Activated naive CD4-positive, alpha-beta T cell treated with Interleukin-2 at 50 U/mL for 16 hours (primary cell): ENCODE measurements around the gene OR8B2.
"Not testable (repeated sequence)": the region's sequence is repeated elsewhere in the genome, so short reads cannot be mapped to it uniquely, and the experiment has no call there.

Experiments
- DNase-seq: peaks from one replicate; pipeline ENCODE4 v3.0.0-alpha.2; 2020

The OR8B2 gene

GRCh38 chr11:124384399-124384798, at the start of gene OR8B2:
Gene OR8B2, minus strand, starts transcription at chr11:124384499. Its CDS starts 1,156 bp downstream, at chr11:124383343.
- no peak for DNase-seq

DNA sequence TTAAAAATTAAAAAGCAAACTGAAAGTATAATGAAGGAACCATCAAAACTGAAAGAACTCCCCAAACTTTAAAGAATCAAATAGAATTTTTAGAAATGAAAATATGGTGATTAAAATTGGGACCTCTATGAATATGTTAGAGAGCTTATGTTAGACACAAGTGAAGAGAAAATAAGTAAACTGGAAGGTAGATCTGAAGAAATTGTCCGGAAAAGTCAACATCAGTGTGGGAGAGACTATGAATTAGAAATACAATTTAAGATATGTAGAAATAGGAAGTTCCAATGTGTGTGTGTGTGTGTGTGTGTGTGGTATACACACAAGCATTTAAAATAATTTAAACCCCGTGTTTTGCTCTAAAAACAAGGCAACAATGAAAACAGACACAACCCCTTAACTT, 45.3 kb upstream of the OR8B2 start:
- DNase-seq: no peak

- DNase-seq: no peak
Measured at GRCh38 chr11:124424384-124424921, 40.2 kb upstream of the OR8B2 start, which contains the start of gene OR8B4. Gene OR8B4, minus strand, starts transcription at chr11:124424871. Its CDS starts 0 bp downstream, at chr11:124424871.

DNA sequence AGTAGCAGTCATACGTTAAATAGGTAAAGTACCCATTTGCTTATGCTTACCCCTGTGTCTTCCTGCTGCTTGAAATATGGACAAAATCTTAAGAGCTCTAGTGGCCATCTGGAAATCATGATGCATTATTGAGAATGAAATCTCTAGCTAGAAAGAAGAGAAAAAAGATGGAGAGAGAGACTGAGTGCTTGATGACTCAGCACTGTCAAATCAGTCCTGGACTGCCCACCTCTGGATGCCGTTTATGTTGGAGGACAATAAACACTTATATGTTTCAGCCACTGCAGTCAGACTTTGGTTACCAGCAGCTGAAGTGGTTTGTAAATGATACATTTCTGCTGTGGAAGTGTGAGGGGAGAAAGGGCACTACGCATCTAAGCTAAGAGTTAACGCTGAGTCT, 36.7 kb upstream of the OR8B2 start:
- no peak for DNase-seq

GRCh38 chr11:124415356-124415923, 31.1 kb upstream of the OR8B2 start:
- no peak for DNase-seq

DNA sequence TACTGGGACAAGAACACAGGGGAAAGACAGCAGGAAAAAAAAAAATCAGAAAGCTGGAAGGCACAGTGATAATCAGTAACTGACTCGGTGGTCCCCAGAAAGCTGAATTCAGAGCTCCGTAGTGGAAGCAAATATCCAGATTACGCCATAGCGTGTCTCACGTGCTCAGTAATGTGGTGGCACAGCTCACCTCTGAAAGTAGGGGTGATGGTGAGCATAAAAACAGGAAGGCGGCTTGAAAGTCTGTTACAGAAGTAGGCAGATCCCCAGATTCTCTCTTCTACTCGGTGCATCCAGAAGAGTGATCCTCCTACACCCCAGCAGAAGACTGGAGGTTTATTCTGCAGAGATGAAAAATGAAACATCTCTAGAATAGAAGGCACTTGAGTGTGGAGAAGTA, 25.6 kb upstream of the OR8B2 start:
- DNase-seq: no peak

DNA sequence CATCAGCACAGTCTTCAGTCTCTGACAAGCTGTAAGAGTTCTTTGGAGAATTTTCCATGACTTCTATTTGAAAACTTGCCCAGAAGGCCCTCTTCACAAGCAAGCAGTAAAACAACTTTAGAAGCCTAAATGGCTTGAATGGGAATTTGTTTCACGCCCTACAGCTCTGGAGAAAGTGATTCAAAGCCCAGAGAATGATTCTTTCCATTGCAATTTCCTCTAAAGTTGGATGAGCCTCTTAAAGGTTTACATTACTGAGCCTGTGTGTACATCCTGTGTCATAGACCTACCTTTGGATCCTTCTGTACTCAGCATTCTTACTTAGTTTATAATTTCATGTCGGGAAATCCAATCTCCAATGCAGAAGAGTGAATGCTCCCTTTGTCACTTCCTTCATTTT, 21.3 kb upstream of the OR8B2 start:
- no peak for DNase-seq

DNA sequence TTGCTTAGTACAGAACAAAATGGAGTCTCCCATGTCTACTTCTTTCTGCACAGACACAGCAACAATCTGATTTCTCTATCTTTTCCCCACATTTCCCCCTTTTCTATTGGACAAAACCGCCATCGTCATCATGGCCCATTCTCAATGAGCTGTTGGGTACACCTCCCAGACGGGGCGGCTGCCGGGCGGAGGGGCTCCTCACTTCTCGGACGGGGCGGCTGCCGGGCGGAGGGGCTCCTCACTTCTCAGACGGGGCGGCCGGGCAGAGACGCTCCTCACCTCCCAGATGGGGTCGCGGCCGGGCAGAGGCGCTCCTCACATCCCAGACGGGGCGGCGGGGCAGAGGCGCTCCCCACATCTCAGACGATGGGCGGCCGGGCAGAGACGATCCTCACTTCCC, 18.9 kb upstream of the OR8B2 start:
- not testable (repeated sequence) for DNase-seq

- peak; percentile 29 for DNase-seq
Measured at GRCh38 chr11:124402326-124402922, 18.1 kb upstream of the OR8B2 start.

DNA sequence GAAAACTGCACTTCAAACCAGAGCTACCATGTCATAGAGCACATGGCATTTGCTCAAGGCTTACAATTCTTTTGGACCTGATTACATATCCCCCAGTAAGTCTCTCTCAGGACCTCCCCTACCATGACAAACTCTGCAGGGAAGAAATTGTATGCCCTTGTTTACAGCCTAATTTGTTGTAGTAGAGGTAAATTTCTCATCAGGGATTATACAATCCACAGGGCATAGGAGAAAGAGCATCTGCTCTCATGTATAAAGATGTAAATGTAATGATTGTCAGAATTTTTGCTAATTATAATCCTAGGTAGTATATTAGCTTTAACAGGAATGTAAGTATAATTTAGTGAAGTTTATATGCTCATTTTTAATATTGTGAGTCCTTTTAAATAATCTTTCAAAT, 14.6 kb upstream of the OR8B2 start, which contains the start of gene OR8B3:
TSS of gene OR8B3 (minus strand) at position 101 of the 400 bp plus-strand sequence. CDS start 1,673 bp downstream, outside the sequence.
- DNase-seq: no peak

DNA sequence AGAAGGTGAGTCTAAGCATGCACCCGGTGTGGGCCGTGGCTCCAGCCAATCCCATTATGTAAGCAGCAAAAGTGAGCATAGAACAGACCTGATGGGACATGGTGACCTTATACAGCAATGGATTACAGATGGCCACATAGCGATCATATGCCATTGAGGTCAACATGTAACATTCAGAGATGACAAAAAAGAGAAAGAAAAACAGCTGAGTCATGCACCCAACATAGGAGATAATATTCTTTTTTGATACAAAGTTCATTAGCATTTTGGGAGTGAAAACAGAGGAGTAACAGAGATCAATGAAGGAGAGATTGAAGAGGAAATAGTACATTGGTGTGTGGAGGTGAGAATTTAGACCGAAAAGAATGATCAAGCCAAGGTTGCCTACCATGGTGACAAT, 12.5 kb upstream of the OR8B2 start:
- not testable (repeated sequence) for DNase-seq

- no peak for DNase-seq
Measured at GRCh38 chr11:124394408-124394807, 10.1 kb upstream of the OR8B2 start.

- not testable (repeated sequence) for DNase-seq
Measured at GRCh38 chr11:124382857-124383256, 1.4 kb downstream of the OR8B2 start.

DNA sequence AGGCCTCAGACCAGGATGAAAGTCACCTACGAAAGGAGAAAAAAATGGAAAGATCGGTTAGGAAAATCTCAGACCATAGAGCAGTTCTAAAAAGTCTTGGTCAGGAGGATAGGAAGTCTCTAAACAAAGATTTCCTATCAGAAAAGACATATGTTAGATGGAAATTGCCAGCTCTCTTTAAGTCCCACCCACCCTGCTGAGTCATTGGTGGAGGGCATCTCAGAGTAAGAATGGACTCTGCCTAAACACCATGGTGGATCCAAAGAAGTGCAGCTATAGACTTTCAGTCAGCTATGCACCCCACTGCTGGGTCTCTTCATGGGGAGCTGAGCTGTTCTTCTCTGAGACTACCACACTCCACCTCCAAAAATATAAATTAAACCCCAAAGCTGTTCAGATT, 3.7 kb downstream of the OR8B2 start:
- no peak for DNase-seq

GRCh38 chr11:124376280-124376679, 8.0 kb downstream of the OR8B2 start:
- no peak for DNase-seq

- DNase-seq: no peak
Measured at GRCh38 chr11:124359566-124359965, 24.7 kb downstream of the OR8B2 start.

GRCh38 chr11:124346311-124346955, 37.9 kb downstream of the OR8B2 start:
- no peak for DNase-seq

- no peak for DNase-seq
Measured at GRCh38 chr11:124344346-124344745, 40.0 kb downstream of the OR8B2 start.

- no peak for DNase-seq
Measured at GRCh38 chr11:124340142-124340447, 44.2 kb downstream of the OR8B2 start.

- no peak for DNase-seq
Measured at GRCh38 chr11:124339396-124340141, 44.7 kb downstream of the OR8B2 start.
